ENCODE measurements around the gene CALD1.

DNA sequence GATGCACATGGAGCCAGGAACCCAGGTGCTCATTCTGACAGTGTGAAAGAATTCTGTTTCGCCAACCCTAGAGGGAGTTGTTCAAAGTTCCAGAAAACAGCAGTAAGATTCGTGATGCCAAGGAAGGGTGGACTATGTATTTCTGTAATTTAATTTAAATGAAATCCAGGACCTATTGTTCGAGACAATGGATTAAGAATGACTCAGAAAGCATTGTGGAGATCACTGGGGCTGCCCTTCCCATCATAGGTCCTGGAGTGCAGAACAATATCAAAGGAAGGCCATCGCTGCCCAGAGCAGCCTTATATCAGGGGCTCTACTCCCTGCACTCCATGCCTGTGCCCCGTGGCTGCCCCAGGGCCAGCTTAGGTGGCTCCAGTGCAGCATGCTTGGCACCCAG is 32.1 kb upstream of the CALD1 start:
- TF ChIP-seq EZH2phosphoT487 (IDR thresholded peaks at IDR 0.05; ENCODE audit: borderline replicate concordance, low read length): no peak
- TF ChIP-seq, protein P1, sequence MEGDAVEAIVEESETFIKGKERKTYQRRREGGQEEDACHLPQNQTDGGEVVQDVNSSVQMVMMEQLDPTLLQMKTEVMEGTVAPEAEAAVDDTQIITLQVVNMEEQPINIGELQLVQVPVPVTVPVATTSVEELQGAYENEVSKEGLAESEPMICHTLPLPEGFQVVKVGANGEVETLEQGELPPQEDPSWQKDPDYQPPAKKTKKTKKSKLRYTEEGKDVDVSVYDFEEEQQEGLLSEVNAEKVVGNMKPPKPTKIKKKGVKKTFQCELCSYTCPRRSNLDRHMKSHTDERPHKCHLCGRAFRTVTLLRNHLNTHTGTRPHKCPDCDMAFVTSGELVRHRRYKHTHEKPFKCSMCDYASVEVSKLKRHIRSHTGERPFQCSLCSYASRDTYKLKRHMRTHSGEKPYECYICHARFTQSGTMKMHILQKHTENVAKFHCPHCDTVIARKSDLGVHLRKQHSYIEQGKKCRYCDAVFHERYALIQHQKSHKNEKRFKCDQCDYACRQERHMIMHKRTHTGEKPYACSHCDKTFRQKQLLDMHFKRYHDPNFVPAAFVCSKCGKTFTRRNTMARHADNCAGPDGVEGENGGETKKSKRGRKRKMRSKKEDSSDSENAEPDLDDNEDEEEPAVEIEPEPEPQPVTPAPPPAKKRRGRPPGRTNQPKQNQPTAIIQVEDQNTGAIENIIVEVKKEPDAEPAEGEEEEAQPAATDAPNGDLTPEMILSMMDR (IDR thresholded peaks at IDR 0.05; ENCODE audit: low read depth, low read length, poor library complexity, severe bottlenecking): no peak
